ENCODE results near the gene FNDC4.
A peak's percentile ranks its signal among the peaks of the same experiment; 100 is the strongest.

Gene FNDC4

GRCh38 chr2:27448381-27448780 is 46.6 kb downstream of the FNDC4 start:
- Histone ChIP-seq H3K4me1 (ENCODE audit: control insufficient read depth, insufficient read depth, low read length) (no peaks in the 10 kb centered on the region), H3K27ac (ENCODE audit: low read depth, low read length) (no peak overlapping the region), H3K27me3 (ENCODE audit: control insufficient read depth, insufficient read depth, low read length) (no peaks in the 10 kb centered on the region), H3K9ac (ENCODE audit: low read depth, low read length) (no peak overlapping the region), H3K9me3 (ENCODE audit: control insufficient read depth, insufficient read depth, low read length) (no peaks in the 10 kb centered on the region), H3K4me3 (ENCODE audit: low read depth, low read length) (no peak overlapping the region), H3K36me3 (ENCODE audit: control insufficient read depth, insufficient read depth, low read length) (peaks cover 53% of the 10 kb centered on the region)

- H3K4me1 ChIP-seq (ENCODE audit: control insufficient read depth, insufficient read depth, low read length), result peaks cover 6% of the 10 kb centered on the region; the same call in 1 of the 2 replicates
- H3K36me3 ChIP-seq (ENCODE audit: control insufficient read depth, insufficient read depth, low read length), result peaks cover 47% of the 10 kb centered on the region
- no peak overlapping the region for H3K9ac ChIP-seq (ENCODE audit: low read depth, low read length)
- H3K27ac ChIP-seq (ENCODE audit: low read depth, low read length), result no peak overlapping the region
- H3K27me3 ChIP-seq (ENCODE audit: control insufficient read depth, insufficient read depth, low read length), result no peaks in the 10 kb centered on the region
- H3K9me3 ChIP-seq (ENCODE audit: control insufficient read depth, insufficient read depth, low read length), result no peaks in the 10 kb centered on the region
- H3K4me3 ChIP-seq (ENCODE audit: low read depth, low read length), result no peak overlapping the region
These were observed 48.9 kb downstream of the FNDC4 start for GRCh38 chr2:27446057-27446456.

- Histone ChIP-seq H3K4me3 (ENCODE audit: low read depth, low read length) (no peak overlapping the region), H3K4me1 (ENCODE audit: control insufficient read depth, insufficient read depth, low read length) (peaks cover 6% of the 10 kb centered on the region; the same call in 1 of the 2 replicates), H3K9ac (ENCODE audit: low read depth, low read length) (no peak overlapping the region), H3K9me3 (ENCODE audit: control insufficient read depth, insufficient read depth, low read length) (no peaks in the 10 kb centered on the region), H3K27ac (ENCODE audit: low read depth, low read length) (no peak overlapping the region), H3K27me3 (ENCODE audit: control insufficient read depth, insufficient read depth, low read length) (no peaks in the 10 kb centered on the region), H3K36me3 (ENCODE audit: control insufficient read depth, insufficient read depth, low read length) (peaks cover 51% of the 10 kb centered on the region)
These were observed 49.4 kb downstream of the FNDC4 start for GRCh38 chr2:27445615-27446014.

GRCh38 chr2:27445155-27445554 is 49.8 kb downstream of the FNDC4 start:
- H3K27ac ChIP-seq (ENCODE audit: low read depth, low read length), result no peak overlapping the region
- no peaks in the 10 kb centered on the region for H3K27me3 ChIP-seq (ENCODE audit: control insufficient read depth, insufficient read depth, low read length)
- no peak overlapping the region for H3K9ac ChIP-seq (ENCODE audit: low read depth, low read length)
- H3K9me3 ChIP-seq (ENCODE audit: control insufficient read depth, insufficient read depth, low read length), result no peaks in the 10 kb centered on the region
- H3K36me3 ChIP-seq (ENCODE audit: control insufficient read depth, insufficient read depth, low read length), result peaks cover 56% of the 10 kb centered on the region
- peaks cover 6% of the 10 kb centered on the region; the same call in 1 of the 2 replicates for H3K4me1 ChIP-seq (ENCODE audit: control insufficient read depth, insufficient read depth, low read length)
- H3K4me3 ChIP-seq (ENCODE audit: low read depth, low read length), result no peak overlapping the region

DNA sequence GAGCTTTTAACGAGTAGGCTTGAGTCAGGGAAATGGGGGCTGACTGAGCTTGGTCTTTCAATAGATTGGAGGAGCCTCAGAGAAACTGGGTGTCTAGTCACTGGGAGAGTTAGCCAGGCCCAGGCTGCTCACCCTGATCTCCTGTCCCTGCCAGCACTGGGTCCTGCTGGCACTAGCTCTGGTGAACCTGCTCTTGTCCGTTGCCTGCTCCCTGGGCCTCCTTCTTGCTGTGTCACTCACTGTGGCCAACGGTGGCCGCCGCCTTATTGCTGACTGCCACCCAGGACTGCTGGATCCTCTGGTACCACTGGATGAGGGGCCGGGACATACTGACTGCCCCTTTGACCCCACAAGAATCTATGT is 52.1 kb downstream of the FNDC4 start:
- Histone ChIP-seq H3K9me3 (ENCODE audit: control insufficient read depth, insufficient read depth, low read length) (no peaks in the 10 kb centered on the region), H3K9ac (ENCODE audit: low read depth, low read length) (peak overlapping the region; percentile 72), H3K4me3 (ENCODE audit: low read depth, low read length) (peak overlapping the region; percentile 68), H3K27ac (ENCODE audit: low read depth, low read length) (peak overlapping the region; percentile 42), H3K4me1 (ENCODE audit: control insufficient read depth, insufficient read depth, low read length) (peaks cover 6% of the 10 kb centered on the region; the same call in 1 of the 2 replicates), H3K36me3 (ENCODE audit: control insufficient read depth, insufficient read depth, low read length) (peaks cover 60% of the 10 kb centered on the region), H3K27me3 (ENCODE audit: control insufficient read depth, insufficient read depth, low read length) (no peaks in the 10 kb centered on the region)

DNA sequence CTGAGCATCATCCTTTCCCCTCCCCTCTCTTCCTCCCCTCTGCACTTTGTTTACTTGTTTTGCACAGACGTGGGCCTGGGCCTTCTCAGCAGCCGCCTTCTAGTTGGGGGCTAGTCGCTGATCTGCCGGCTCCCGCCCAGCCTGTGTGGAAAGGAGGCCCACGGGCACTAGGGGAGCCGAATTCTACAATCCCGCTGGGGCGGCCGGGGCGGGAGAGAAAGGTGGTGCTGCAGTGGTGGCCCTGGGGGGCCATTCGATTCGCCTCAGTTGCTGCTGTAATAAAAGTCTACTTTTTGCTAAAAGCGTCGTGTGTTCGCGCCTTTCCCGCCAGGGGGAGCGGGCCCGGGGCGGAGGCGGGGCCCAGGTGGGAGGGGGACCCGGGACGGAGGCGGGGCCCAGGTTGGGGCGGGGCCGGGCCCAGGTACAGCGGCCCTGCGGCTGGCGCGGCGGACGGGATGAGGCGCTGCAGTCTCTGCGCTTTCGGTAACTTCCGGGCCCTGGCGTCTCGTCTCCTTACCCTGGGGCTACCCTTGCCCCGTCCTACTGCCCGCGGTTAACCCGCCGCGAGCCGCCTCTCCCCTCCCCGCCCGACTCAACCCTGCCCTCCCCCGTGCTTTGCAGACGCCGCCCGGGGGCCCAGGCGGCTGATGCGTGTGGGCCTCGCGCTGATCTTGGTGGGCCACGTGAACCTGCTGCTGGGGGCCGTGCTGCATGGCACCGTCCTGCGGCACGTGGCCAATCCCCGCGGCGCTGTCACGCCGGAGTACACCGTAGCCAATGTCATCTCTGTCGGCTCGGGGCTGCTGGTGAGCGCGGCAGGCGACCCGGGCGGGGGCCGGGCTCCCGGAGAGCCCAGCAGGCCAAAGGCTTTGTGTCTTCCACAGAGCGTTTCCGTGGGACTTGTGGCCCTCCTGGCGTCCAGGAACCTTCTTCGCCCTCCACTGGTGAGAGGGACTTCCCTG is 52.8 kb downstream of the FNDC4 start, which contains the start of gene KRTCAP3:
KRTCAP3 (plus strand) TSS at position 424 of the 962 bp plus-strand sequence; CDS start at position 456, 32 bp downstream.
- Histone ChIP-seq H3K9ac (ENCODE audit: low read depth, low read length) (peak within 1 kb of the TSS; percentile 72), H3K27me3 (ENCODE audit: control insufficient read depth, insufficient read depth, low read length) (no peaks in the 10 kb centered on the region), H3K36me3 (ENCODE audit: control insufficient read depth, insufficient read depth, low read length) (peaks cover 58% of the 10 kb centered on the region), H3K4me1 (ENCODE audit: control insufficient read depth, insufficient read depth, low read length) (peaks cover 6% of the 10 kb centered on the region; the same call in 1 of the 2 replicates), H3K27ac (ENCODE audit: low read depth, low read length) (peak within 1 kb of the TSS; percentile 60), H3K4me3 (ENCODE audit: low read depth, low read length) (peak within 1 kb of the TSS; percentile 68), H3K9me3 (ENCODE audit: control insufficient read depth, insufficient read depth, low read length) (no peaks in the 10 kb centered on the region)

Data from HUES48 (cell line).